B cell (primary cell): ENCODE data around the gene TRABD2B. TPM values are rescaled to one million over a fixed set of nuclear protein-coding genes. Genes with fewer than 3 reads are reported as not detected.

Experiments used
- ATAC-seq: fragments of 200-7000 bp; cut with Tn5 transposase; one replicate; pipeline ENCODE4 v1.10.0; 2021; ENCODE audit warnings: low read depth, mild to moderate bottlenecking, moderate number of reproducible peaks, moderate library complexity
- CTCF ChIA-PET: fragments of 350-600 bp; sonication (Branson Sonifier 250); formaldehyde crosslinking; loops from one replicate; lab custom pipeline; 2021; ENCODE audit warnings: antibody characterized with exemption, inconsistent platforms; lab: Charles Lee
- POLR2A ChIA-PET: fragments of 350-600 bp; sonication (Branson Sonifier 250); formaldehyde crosslinking; loops from one replicate; lab custom pipeline; 2021; ENCODE audit warnings: antibody characterized with exemption; lab: Charles Lee
- DNase-seq: peaks from one replicate; pipeline ENCODE4 v3.0.0; 2013
- H2AFZ ChIP-seq: 2 replicates; pipeline ENCODE4 v1.6.1; 2012; ENCODE audit warnings: mild to moderate bottlenecking, low read depth, low read length; ENCODE audit not compliant: insufficient read depth, poor library complexity, severe bottlenecking
- H3K27ac ChIP-seq, 2 donors: 1 replicate in 1 of 2; 2 replicates in 1 of 2; pipeline ENCODE4 v1.5.1; 2012 to 2013; ENCODE audit warnings: low read length in 2 of 2, mild to moderate bottlenecking in 2 of 2, moderate library complexity in 1 of 2
- H3K27me3 ChIP-seq, 4 experiments: fragments of 200-600 bp in 1 of 4; sonication (generic) in 1 of 4; replicated peaks in 1 of 4; 1 replicate in 2 of 4; 2 replicates in 2 of 4; pipeline versions ENCODE4 v1.6.1 to v1.7.0; 2013 to 2016; ENCODE audit warnings: low read length in 3 of 4, mild to moderate bottlenecking in 2 of 4, mixed read lengths in 1 of 4, moderate library complexity in 1 of 4; ENCODE audit not compliant: insufficient read depth in 4 of 4, control insufficient read depth in 3 of 4; ENCODE audit errors: control extremely low read depth in 1 of 4
- H3K36me3 ChIP-seq, 2 experiments: replicated peaks in 1 of 2; 1 replicate in 1 of 2; 2 replicates in 1 of 2; pipeline versions ENCODE4 v1.6.1 to v1.7.1; 2013; ENCODE audit warnings: low read length in 1 of 2; ENCODE audit not compliant: insufficient read depth in 2 of 2, control insufficient read depth in 1 of 2; ENCODE audit errors: control extremely low read depth in 1 of 2, extremely low read depth in 1 of 2
- H3K4me1 ChIP-seq, 2 donors: fragments of 200-600 bp in 1 of 2; sonication (generic) in 1 of 2; 1 replicate in 1 of 2; 2 replicates in 1 of 2; pipeline versions ENCODE4 v1.5.1 to v1.6.1; 2013 to 2017; ENCODE audit warnings: low read length in 2 of 2; ENCODE audit not compliant: control insufficient read depth in 2 of 2, insufficient read depth in 2 of 2
- H3K4me2 ChIP-seq: replicated peaks from 2 replicates; pipeline ENCODE3; 2012; ENCODE audit warnings: mild to moderate bottlenecking, low read depth, low read length; ENCODE audit not compliant: poor library complexity, severe bottlenecking
- H3K4me3 ChIP-seq, 5 experiments: fragments of 200-600 bp in 1 of 5; sonication (generic) in 1 of 5; 1 replicate in 3 of 5; 2 replicates in 2 of 5; pipeline versions ENCODE4 v1.5.1 to v1.7.0; 2011 to 2016; ENCODE audit warnings: low read length in 4 of 5, mild to moderate bottlenecking in 4 of 5, low read depth in 2 of 5, control low read depth in 1 of 5, moderate library complexity in 1 of 5; ENCODE audit not compliant: insufficient read depth in 1 of 5; ENCODE audit errors: control extremely low read depth in 1 of 5, extremely low read depth in 1 of 5
- H3K79me2 ChIP-seq: fragments of 200-600 bp; sonication (generic); one replicate; pipeline ENCODE4 v1.6.0; 2016; ENCODE audit warnings: low read length; ENCODE audit not compliant: control insufficient read depth, insufficient read depth
- H3K9ac ChIP-seq: fragments of 200-600 bp; sonication (generic); 2 replicates; pipeline ENCODE4 v1.6.1; 2017; ENCODE audit warnings: mild to moderate bottlenecking, low read length, moderate library complexity
- H3K9me3 ChIP-seq, 3 donors: one replicate each; pipeline versions ENCODE4 v1.6.1 to v1.7.1; 2013; ENCODE audit warnings: low read length in 2 of 3; ENCODE audit not compliant: control insufficient read depth in 2 of 3, insufficient read depth in 1 of 3; ENCODE audit errors: control extremely low read depth in 1 of 3
- H4K20me1 ChIP-seq: 2 replicates; pipeline ENCODE4 v1.6.0; 2012; ENCODE audit warnings: mild to moderate bottlenecking, low read length; ENCODE audit not compliant: insufficient read depth, control insufficient read depth, poor library complexity, severe bottlenecking
- H3K27ac Mint-ChIP-seq: one replicate; pipeline ENCODE4 v1.8.0; 2021; ENCODE audit warnings: mixed read lengths
- H3K27me3 Mint-ChIP-seq: one replicate; pipeline ENCODE4 v1.8.0; 2021; ENCODE audit warnings: mixed read lengths
- H3K4me1 Mint-ChIP-seq: one replicate; pipeline ENCODE4 v1.8.0; 2021; ENCODE audit warnings: mixed read lengths
- H3K4me3 Mint-ChIP-seq: one replicate; pipeline ENCODE4 v1.8.0; 2021; ENCODE audit warnings: mixed read lengths
- H3K9me3 Mint-ChIP-seq: one replicate; pipeline ENCODE4 v1.8.0; 2022; ENCODE audit warnings: mixed read lengths; ENCODE audit not compliant: insufficient read depth
- EZH2 ChIP-seq: IDR thresholded peaks from 2 replicates; pipeline ENCODE4 v1.6.1; 2012; ENCODE audit warnings: borderline replicate concordance, low read depth, mild to moderate bottlenecking, moderate library complexity, low read length; ENCODE audit not compliant: insufficient read depth, poor library complexity, severe bottlenecking
- WGBS: methylation state at CpG from one replicate; pipeline ENCODE4 v1.1.5; 2013; ENCODE audit warnings: missing lambda C conversion rate; ENCODE audit not compliant: insufficient coverage; 5-methylcytosine and 5-hydroxymethylcytosine counted together
- intact Hi-C: fragments of 100-400 bp; cut with micrococcal nuclease; formaldehyde crosslinking; loops from one replicate; pipeline ENCODE4 v1.10.0; 2022
- polyA plus RNA-seq: library from polyadenylated mRNA; depleted of rRNA; stranded (reverse); fragments of >200 nt; gene quantifications from 2 replicates; pipeline ENCODE4 v1.2.3, GENCODE V29; 2012
- total RNA-seq, 2 donors: library from RNA; stranded (reverse); fragments of 120-200 nt in 1 of 2; gene quantifications; 1 replicate in 1 of 2; 2 replicates in 1 of 2; pipeline versions ENCODE4 v1.2.3 to v1.2.4, GENCODE V29; 2013 to 2022
- TF ChIP-seq, protein P1 (sequence below): fragments of 200-600 bp; IDR thresholded peaks from one replicate; pipeline ENCODE4 v1.8.0; 2022; ENCODE audit warnings: antibody characterized with exemption, mild to moderate bottlenecking

Gene TRABD2B
- total and polyA plus RNA-seq, 2 donors (not counting 1 experiment from before 2014, with no cell fraction given): not detected

DNA sequence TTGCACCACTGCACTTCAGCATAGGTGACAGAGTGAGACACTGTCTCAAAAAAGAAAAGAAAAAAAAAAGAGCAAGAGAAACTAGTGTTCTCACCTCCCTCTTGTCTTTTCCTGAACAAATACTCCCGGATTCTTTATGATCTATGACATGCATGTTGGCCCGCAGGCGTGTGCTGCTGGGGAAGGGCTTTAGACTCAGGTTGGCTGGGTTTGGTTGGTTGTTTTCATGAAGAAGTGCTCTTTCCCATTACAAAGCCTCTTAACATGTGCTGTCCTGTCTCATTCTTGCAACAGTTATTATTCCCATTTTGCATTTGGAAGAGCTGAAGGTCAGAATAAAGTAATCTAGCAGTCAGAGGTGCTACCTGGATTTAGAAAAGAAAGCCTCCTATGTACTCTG, 79.5 kb downstream of the TRABD2B start:
- no peak for ATAC-seq
- no CpG with 5 or more reads among the region's 3 CpGs for WGBS
- intact Hi-C loops: no loop called here
- POLR2A ChIA-PET: no interaction called here
- Histone ChIP-seq H3K4me1 (no peaks in the 10 kb centered on the region), H2AFZ (no peak overlapping the region), H4K20me1 (no peaks in the 10 kb centered on the region), H3K36me3 (no peaks in the 10 kb centered on the region), H3K4me2 (no peak overlapping the region), H3K27me3 (peaks cover 0 to 4% (median 0%) of the 10 kb centered on the region in 4 experiments), H3K79me2 (no peaks in the 10 kb centered on the region), H3K4me3 (no peak overlapping the region), H3K9me3 (no peaks in the 10 kb centered on the region), H3K27ac (no peak overlapping the region), H3K9ac (no peak overlapping the region)
- DNase-seq: no peak
- Mint-ChIP-seq H3K4me3 (no peak overlapping the region), H3K4me1 (no peaks in the 10 kb centered on the region), H3K27me3 (peaks cover 23% of the 10 kb centered on the region), H3K27ac (no peak overlapping the region), H3K9me3 (no peaks in the 10 kb centered on the region)
- CTCF ChIA-PET: no interaction called here
- TF ChIP-seq, protein P1, sequence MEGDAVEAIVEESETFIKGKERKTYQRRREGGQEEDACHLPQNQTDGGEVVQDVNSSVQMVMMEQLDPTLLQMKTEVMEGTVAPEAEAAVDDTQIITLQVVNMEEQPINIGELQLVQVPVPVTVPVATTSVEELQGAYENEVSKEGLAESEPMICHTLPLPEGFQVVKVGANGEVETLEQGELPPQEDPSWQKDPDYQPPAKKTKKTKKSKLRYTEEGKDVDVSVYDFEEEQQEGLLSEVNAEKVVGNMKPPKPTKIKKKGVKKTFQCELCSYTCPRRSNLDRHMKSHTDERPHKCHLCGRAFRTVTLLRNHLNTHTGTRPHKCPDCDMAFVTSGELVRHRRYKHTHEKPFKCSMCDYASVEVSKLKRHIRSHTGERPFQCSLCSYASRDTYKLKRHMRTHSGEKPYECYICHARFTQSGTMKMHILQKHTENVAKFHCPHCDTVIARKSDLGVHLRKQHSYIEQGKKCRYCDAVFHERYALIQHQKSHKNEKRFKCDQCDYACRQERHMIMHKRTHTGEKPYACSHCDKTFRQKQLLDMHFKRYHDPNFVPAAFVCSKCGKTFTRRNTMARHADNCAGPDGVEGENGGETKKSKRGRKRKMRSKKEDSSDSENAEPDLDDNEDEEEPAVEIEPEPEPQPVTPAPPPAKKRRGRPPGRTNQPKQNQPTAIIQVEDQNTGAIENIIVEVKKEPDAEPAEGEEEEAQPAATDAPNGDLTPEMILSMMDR: no peak
- no peak for TF ChIP-seq EZH2

GRCh38 chr1:47915677-47916353, 81.4 kb downstream of the TRABD2B start:
- H3K4me1 ChIP-seq: no peaks in the 10 kb centered on the region
- H3K27ac ChIP-seq: no peak overlapping the region
- no peaks in the 10 kb centered on the region for H3K36me3 ChIP-seq
- no peaks in the 10 kb centered on the region for H3K27me3 ChIP-seq
- Mint-ChIP-seq H3K4me3 (no peak overlapping the region), H3K27me3 (peaks cover 16% of the 10 kb centered on the region), H3K4me1 (no peaks in the 10 kb centered on the region), H3K9me3 (no peaks in the 10 kb centered on the region), H3K27ac (no peak overlapping the region)
- H3K9me3 ChIP-seq: no peaks in the 10 kb centered on the region
- H3K79me2 ChIP-seq: no peaks in the 10 kb centered on the region
- WGBS: 72% methylated on average over 9 of the region's 13 CpGs
- no peak for ATAC-seq
- H3K4me3 ChIP-seq: no peak overlapping the region
- CTCF ChIA-PET: no interaction called here
- TF ChIP-seq, protein P1: no peak
- intact Hi-C loops: no loop called here
- H3K4me2 ChIP-seq: no peak overlapping the region
- no peak overlapping the region for H3K9ac ChIP-seq
- H4K20me1 ChIP-seq: no peaks in the 10 kb centered on the region
- H2AFZ ChIP-seq: no peak overlapping the region
- POLR2A ChIA-PET: no interaction called here
- no peak for DNase-seq
